Sigmoid colon (tissue), 7 donors: ENCODE measurements around the gene GBX2. TPM values are rescaled to one million over a fixed set of nuclear protein-coding genes. Genes with fewer than 3 reads are reported as not detected.

Experiments used
- DNase-seq: peaks from one replicate; pipeline ENCODE4 v3.0.0-alpha.2; 2019
- H3K27ac ChIP-seq, 4 donors: fragments of 200-600 bp; sonication (generic); one replicate each; pipeline ENCODE4 v1.5.1; 2016 to 2019; ENCODE audit warnings: mild to moderate bottlenecking in 1 of 4
- H3K27me3 ChIP-seq, 3 donors: fragments of 200-600 bp; sonication (generic); one replicate each; pipeline ENCODE4 v1.5.1; 2019; ENCODE audit warnings: mild to moderate bottlenecking in 1 of 3
- H3K36me3 ChIP-seq, 4 donors: fragments of 200-600 bp; sonication (generic); one replicate each; pipeline ENCODE4 v1.5.1; 2016 to 2019
- H3K4me1 ChIP-seq, 4 donors: fragments of 200-600 bp; sonication (generic); one replicate each; pipeline ENCODE4 v1.5.1; 2017 to 2019
- H3K4me3 ChIP-seq, 4 donors: fragments of 200-600 bp; sonication (generic); one replicate each; pipeline ENCODE4 v1.5.1; 2017 to 2019; ENCODE audit warnings: mild to moderate bottlenecking in 2 of 4, moderate library complexity in 1 of 4
- H3K9me3 ChIP-seq, 4 donors: fragments of 200-600 bp in 3 of 4; sonication (generic) in 3 of 4; one replicate each; pipeline versions ENCODE4 v1.5.1 to v1.6.1; 2013 to 2019
- EP300 ChIP-seq, 4 donors: sonication (generic); formaldehyde crosslinking; IDR thresholded peaks; one replicate each; pipeline ENCODE4 v1.6.1; 2017; ENCODE audit warnings: antibody characterized with exemption in 4 of 4
- POLR2A ChIP-seq, 2 donors: fragments of 450-650 bp; IDR thresholded peaks; one replicate each; pipeline ENCODE4 v1.6.1; 2016; ENCODE audit warnings: antibody characterized with exemption in 2 of 2, mild to moderate bottlenecking in 2 of 2, moderate library complexity in 2 of 2
- POLR2AphosphoS5 ChIP-seq, 4 donors: sonication (generic); formaldehyde crosslinking; IDR thresholded peaks; one replicate each; pipeline ENCODE4 v1.6.1; 2017; ENCODE audit warnings: antibody characterized with exemption in 4 of 4
- WGBS, 2 donors: extraction: QIAGEN DNeasy Blood & Tissue Kit; methylation state at CpG; one replicate each; pipeline ENCODE4 v1.1.7; 2013; 5-methylcytosine and 5-hydroxymethylcytosine counted together
- intact Hi-C: fragments of 100-400 bp; cut with DNase I; formaldehyde crosslinking; loops from one replicate; pipeline ENCODE4 v1.15.1; 2023
- polyA plus RNA-seq, 3 donors: library from polyadenylated mRNA; stranded (reverse); fragments of 200-250 nt; gene quantifications; one replicate each; pipeline ENCODE4 v1.2.3, GENCODE V29; 2013
- total RNA-seq, 4 donors: library from RNA; depleted of rRNA; stranded (reverse); fragments of >200 nt; gene quantifications; one replicate each; pipeline ENCODE4 v1.1.0, GENCODE V29; 2016
- TF ChIP-seq, protein P1 (sequence below), 4 experiments: fragments of 450-650 bp in 3 of 4; fragments of 200-600 bp in 1 of 4; IDR thresholded peaks; one replicate each; pipeline ENCODE4 v1.5.1; 2016 to 2019; ENCODE audit warnings: antibody characterized with exemption in 4 of 4, mild to moderate bottlenecking in 3 of 4, moderate library complexity in 2 of 4
- donor health status: healthy with polysubstance abuse.
- donor health status: Bipolar disorder and iron deficiency.
- donor health status: healthy.

Gene GBX2
- total and polyA plus RNA-seq, 7 donors: not detected

DNA sequence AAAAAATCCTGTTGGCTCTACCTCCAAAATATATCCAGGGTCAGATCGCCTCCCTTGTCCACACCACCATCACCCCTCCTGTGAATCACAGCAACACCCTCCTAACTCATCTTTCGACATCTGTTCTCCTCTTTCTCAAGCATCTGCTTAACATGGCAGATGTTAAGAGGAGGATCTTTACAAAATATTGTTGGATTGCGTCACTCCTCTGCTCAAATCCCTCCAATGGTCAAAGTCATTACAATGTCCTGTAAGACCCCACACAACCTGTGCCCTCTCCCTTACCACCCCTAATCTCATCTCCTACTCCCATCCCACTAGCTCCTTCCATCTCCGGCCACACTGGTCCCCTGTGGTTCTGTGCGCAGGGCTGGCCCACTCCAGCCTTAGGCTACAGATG lies 36.8 kb upstream of the GBX2 start:
- H3K4me1 ChIP-seq: no peaks in the 10 kb centered on the region
- intact Hi-C loops: no loop called here
- no peaks in the 10 kb centered on the region for H3K9me3 ChIP-seq
- no peaks in the 10 kb centered on the region for H3K36me3 ChIP-seq
- TF ChIP-seq POLR2AphosphoS5 (IDR thresholded peaks at IDR 0.05): no peak
- no peak for TF ChIP-seq POLR2A (IDR thresholded peaks at IDR 0.05)
- TF ChIP-seq, protein P1, sequence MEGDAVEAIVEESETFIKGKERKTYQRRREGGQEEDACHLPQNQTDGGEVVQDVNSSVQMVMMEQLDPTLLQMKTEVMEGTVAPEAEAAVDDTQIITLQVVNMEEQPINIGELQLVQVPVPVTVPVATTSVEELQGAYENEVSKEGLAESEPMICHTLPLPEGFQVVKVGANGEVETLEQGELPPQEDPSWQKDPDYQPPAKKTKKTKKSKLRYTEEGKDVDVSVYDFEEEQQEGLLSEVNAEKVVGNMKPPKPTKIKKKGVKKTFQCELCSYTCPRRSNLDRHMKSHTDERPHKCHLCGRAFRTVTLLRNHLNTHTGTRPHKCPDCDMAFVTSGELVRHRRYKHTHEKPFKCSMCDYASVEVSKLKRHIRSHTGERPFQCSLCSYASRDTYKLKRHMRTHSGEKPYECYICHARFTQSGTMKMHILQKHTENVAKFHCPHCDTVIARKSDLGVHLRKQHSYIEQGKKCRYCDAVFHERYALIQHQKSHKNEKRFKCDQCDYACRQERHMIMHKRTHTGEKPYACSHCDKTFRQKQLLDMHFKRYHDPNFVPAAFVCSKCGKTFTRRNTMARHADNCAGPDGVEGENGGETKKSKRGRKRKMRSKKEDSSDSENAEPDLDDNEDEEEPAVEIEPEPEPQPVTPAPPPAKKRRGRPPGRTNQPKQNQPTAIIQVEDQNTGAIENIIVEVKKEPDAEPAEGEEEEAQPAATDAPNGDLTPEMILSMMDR (IDR thresholded peaks at IDR 0.05): no peak
- no peak for TF ChIP-seq EP300 (IDR thresholded peaks at IDR 0.05)
- 82 to 95% methylated on average over 5 of the region's 5 CpGs for WGBS, 2 donors
- H3K27ac ChIP-seq: no peak overlapping the region
- no peaks in the 10 kb centered on the region for H3K27me3 ChIP-seq
- DNase-seq: no peak
- no peak overlapping the region for H3K4me3 ChIP-seq

DNA sequence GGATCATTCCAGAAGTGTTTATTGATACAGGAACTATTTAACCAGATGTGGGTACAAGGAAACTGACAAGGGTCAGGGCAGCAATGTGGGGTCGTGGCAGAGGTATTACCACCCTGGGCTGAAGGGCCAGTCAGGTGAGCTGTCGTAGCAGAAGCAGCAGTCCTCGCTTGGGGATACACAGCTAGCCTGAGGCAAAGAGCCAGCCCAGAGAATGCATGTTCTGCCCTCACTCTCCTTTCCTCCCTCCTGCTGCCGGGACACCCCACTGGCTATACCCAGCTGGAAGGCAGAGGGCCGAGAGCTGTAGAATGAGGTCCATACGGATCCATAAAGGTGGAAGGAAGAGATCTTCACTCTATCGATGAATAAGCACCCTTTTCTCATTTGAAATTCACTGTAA lies 32.2 kb upstream of the GBX2 start:
- WGBS, 2 donors: 62 to 64% methylated on average over 7 of the region's 7 CpGs
- Histone ChIP-seq H3K27ac (no peak overlapping the region), H3K27me3 (no peaks in the 10 kb centered on the region), H3K4me3 (no peak overlapping the region), H3K9me3 (no peaks in the 10 kb centered on the region), H3K4me1 (no peaks in the 10 kb centered on the region), H3K36me3 (no peaks in the 10 kb centered on the region)
- TF ChIP-seq EP300 (IDR thresholded peaks at IDR 0.05) (no peak), POLR2A (IDR thresholded peaks at IDR 0.05) (no peak), POLR2AphosphoS5 (IDR thresholded peaks at IDR 0.05) (no peak)
- TF ChIP-seq, protein P1 (IDR thresholded peaks at IDR 0.05): no peak
- intact Hi-C loops: no loop called here
- DNase-seq: peak; percentile 42

DNA sequence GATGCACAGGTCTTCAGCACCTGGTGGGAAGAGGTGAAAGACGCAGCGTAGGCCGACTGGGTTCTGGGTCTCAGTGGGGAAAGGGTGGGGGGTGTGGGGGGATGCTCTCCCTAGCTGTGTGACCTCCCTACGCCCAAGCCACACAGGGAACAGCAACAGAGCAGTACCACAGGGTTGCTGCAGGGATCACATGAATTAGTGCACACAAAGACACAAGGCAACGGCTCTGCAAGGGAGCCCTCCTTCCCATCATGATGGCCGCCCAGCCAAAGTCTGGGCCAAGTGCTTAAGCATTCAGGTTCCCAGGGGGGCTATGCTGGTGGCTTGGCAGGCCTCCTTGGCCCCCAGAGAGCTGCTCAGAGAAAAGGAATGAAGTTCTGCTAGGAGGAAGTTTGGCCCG lies 28.2 kb upstream of the GBX2 start:
- TF ChIP-seq POLR2AphosphoS5 (IDR thresholded peaks at IDR 0.05): no peak
- TF ChIP-seq EP300 (IDR thresholded peaks at IDR 0.05): no peak
- TF ChIP-seq, protein P1 (IDR thresholded peaks at IDR 0.05): no peak
- no peak for TF ChIP-seq POLR2A (IDR thresholded peaks at IDR 0.05)
- H3K27ac ChIP-seq: no peak overlapping the region
- no peaks in the 10 kb centered on the region for H3K27me3 ChIP-seq
- H3K9me3 ChIP-seq: no peaks in the 10 kb centered on the region
- intact Hi-C loops: no loop called here
- H3K4me3 ChIP-seq: no peak overlapping the region
- DNase-seq: peak; percentile 50
- 79 to 83% methylated on average over 7 of the region's 7 CpGs for WGBS, 2 donors
- H3K36me3 ChIP-seq: no peaks in the 10 kb centered on the region
- H3K4me1 ChIP-seq: no peaks in the 10 kb centered on the region

DNA sequence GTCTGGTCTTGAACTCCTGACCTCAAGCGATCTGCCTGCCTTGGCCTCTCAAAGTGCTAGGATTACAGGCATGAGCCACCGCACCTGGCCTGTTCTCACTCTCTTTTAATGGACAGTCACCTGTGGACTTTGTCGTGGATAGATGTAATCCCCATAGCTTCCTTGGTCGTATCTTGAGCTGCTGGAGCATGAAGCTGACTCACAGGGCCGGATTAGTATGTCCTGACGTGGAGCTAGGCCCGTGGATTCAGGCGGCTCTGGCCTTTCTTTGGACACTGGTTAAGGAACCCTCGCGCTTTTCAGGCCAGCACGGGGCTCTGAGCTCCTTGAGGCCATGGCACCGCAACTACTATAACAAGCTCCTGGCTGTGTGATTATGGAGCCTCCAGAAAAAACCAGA lies 27.5 kb upstream of the GBX2 start:
- 79 to 86% methylated on average over 12 of the region's 12 CpGs for WGBS, 2 donors
- Histone ChIP-seq H3K4me3 (no peak overlapping the region), H3K27me3 (no peaks in the 10 kb centered on the region), H3K9me3 (no peaks in the 10 kb centered on the region), H3K36me3 (no peaks in the 10 kb centered on the region), H3K27ac (no peak overlapping the region), H3K4me1 (no peaks in the 10 kb centered on the region)
- TF ChIP-seq EP300 (IDR thresholded peaks at IDR 0.05) (no peak), POLR2A (IDR thresholded peaks at IDR 0.05) (no peak), POLR2AphosphoS5 (IDR thresholded peaks at IDR 0.05) (no peak)
- TF ChIP-seq, protein P1 (IDR thresholded peaks at IDR 0.05): no peak
- intact Hi-C loops: no loop called here
- DNase-seq: peak; percentile 12

DNA sequence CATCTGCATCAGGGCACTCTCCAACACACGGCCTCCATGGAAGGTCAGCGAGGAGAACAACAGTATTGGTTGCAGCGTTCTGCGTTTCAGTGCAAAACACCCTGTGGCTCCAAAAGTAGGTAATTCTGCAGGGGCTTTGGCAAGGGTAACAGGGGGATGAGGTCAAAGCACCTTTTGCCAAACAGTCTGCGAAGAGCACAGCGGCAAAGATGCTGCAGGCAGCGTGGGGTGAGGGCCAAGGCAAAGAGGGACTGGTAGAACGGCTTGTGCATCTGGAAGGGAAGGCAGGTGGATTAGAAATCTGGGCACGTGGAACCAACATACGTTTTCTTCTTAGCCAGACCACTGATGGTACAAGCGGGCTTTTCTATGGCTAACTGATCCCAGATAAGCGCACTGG lies 26.6 kb upstream of the GBX2 start:
- no peaks in the 10 kb centered on the region for H3K27me3 ChIP-seq
- H3K4me3 ChIP-seq: no peak overlapping the region
- 85 to 91% methylated on average over 12 of the region's 12 CpGs for WGBS, 2 donors
- no peaks in the 10 kb centered on the region for H3K36me3 ChIP-seq
- peak; percentile 38 for DNase-seq
- TF ChIP-seq, protein P1 (IDR thresholded peaks at IDR 0.05): no peak
- no peak for TF ChIP-seq POLR2AphosphoS5 (IDR thresholded peaks at IDR 0.05)
- TF ChIP-seq EP300 (IDR thresholded peaks at IDR 0.05): no peak
- TF ChIP-seq POLR2A (IDR thresholded peaks at IDR 0.05): no peak
- no peak overlapping the region for H3K27ac ChIP-seq
- intact Hi-C loops: no loop called here
- no peaks in the 10 kb centered on the region for H3K9me3 ChIP-seq
- no peaks in the 10 kb centered on the region for H3K4me1 ChIP-seq
